Neuronal stem cell (in vitro differentiated cells): ENCODE results near the gene TIPIN. TPM values are rescaled to one million over a fixed set of nuclear protein-coding genes. Genes with fewer than 3 reads are reported as not detected.

ENCODE experiments used
- DNase-seq: peaks from one replicate; pipeline ENCODE4 v3.0.0-alpha.2; 2013; ENCODE audit warnings: low spot score
- H2AFZ ChIP-seq: one replicate; pipeline ENCODE4 v1.6.1; 2013; ENCODE audit warnings: mild to moderate bottlenecking, low read length, inconsistent platforms
- H2AK5ac ChIP-seq: 2 replicates; pipeline ENCODE4 v1.6.1; 2013; ENCODE audit warnings: low read depth, mild to moderate bottlenecking, inconsistent platforms, low read length, moderate library complexity, mixed read lengths
- H2BK120ac ChIP-seq: 2 replicates; pipeline ENCODE4 v1.6.1; 2013; ENCODE audit warnings: low read depth, mild to moderate bottlenecking, inconsistent platforms, low read length, moderate library complexity, mixed read lengths
- H2BK12ac ChIP-seq: one replicate; pipeline ENCODE4 v1.6.1; 2013; ENCODE audit warnings: low read length, inconsistent platforms
- H2BK15ac ChIP-seq: 2 replicates; pipeline ENCODE4 v1.6.1; 2013; ENCODE audit warnings: mild to moderate bottlenecking, low read length, inconsistent platforms, mixed read lengths
- H2BK5ac ChIP-seq: one replicate; pipeline ENCODE4 v1.6.1; 2013; ENCODE audit warnings: inconsistent platforms, mild to moderate bottlenecking, low read length, moderate library complexity
- H3K14ac ChIP-seq: one replicate; pipeline ENCODE4 v1.6.1; 2013; ENCODE audit warnings: low read length, inconsistent platforms
- H3K18ac ChIP-seq: 2 replicates; pipeline ENCODE4 v1.6.1; 2013; ENCODE audit warnings: low read length, inconsistent platforms
- H3K23ac ChIP-seq: 2 replicates; pipeline ENCODE4 v1.6.1; 2013; ENCODE audit warnings: low read depth, mild to moderate bottlenecking, mixed read lengths, low read length, inconsistent platforms; ENCODE audit not compliant: poor library complexity
- H3K27ac ChIP-seq: replicated peaks from 3 replicates; pipeline ENCODE4 v1.5.1; 2013; ENCODE audit warnings: low read length, inconsistent platforms
- H3K27me3 ChIP-seq, 3 experiments: 2 replicates each; pipeline ENCODE4 v1.6.1; 2013; ENCODE audit warnings: low read length in 3 of 3, mild to moderate bottlenecking in 2 of 3, inconsistent platforms in 1 of 3, low read depth in 1 of 3, mixed read lengths in 1 of 3, moderate library complexity in 1 of 3; ENCODE audit not compliant: control insufficient read depth in 3 of 3, insufficient read depth in 3 of 3
- H3K36me3 ChIP-seq, 2 donors: replicated peaks in 1 of 2; 2 replicates each; pipeline ENCODE4 v1.6.1; 2013; ENCODE audit warnings: low read length in 2 of 2; ENCODE audit not compliant: control insufficient read depth in 2 of 2, insufficient read depth in 2 of 2
- H3K4ac ChIP-seq: 2 replicates; pipeline ENCODE4 v1.6.1; 2013; ENCODE audit warnings: inconsistent platforms, mild to moderate bottlenecking, low read length, moderate library complexity
- H3K4me1 ChIP-seq, 2 donors: 1 replicate in 1 of 2; 2 replicates in 1 of 2; pipeline ENCODE4 v1.6.1; 2013; ENCODE audit warnings: low read length in 2 of 2, low read depth in 1 of 2; ENCODE audit not compliant: control insufficient read depth in 2 of 2, insufficient read depth in 1 of 2
- H3K4me2 ChIP-seq: one replicate; pipeline ENCODE4 v1.6.1; 2013; ENCODE audit warnings: mild to moderate bottlenecking, low read length, inconsistent platforms; ENCODE audit not compliant: insufficient read depth, poor library complexity, severe bottlenecking
- H3K4me3 ChIP-seq, 2 donors: 2 replicates each; pipeline ENCODE4 v1.5.1; 2013; ENCODE audit warnings: low read length in 2 of 2, mild to moderate bottlenecking in 2 of 2, inconsistent platforms in 1 of 2, moderate library complexity in 1 of 2
- H3K79me1 ChIP-seq: one replicate; pipeline ENCODE4 v1.6.1; 2013; ENCODE audit warnings: low read depth, mild to moderate bottlenecking, inconsistent platforms, low read length, moderate library complexity
- H3K9ac ChIP-seq: one replicate; pipeline ENCODE4 v1.6.1; 2013; ENCODE audit warnings: mild to moderate bottlenecking, low read depth, low read length, inconsistent platforms; ENCODE audit not compliant: poor library complexity
- H3K9me3 ChIP-seq, 2 donors: replicated peaks in 1 of 2; 2 replicates each; pipeline versions ENCODE3 to v1.6.1; 2013; ENCODE audit warnings: low read length in 2 of 2, mild to moderate bottlenecking in 2 of 2, inconsistent platforms in 1 of 2, low read depth in 1 of 2, mixed read lengths in 1 of 2, moderate library complexity in 1 of 2; ENCODE audit not compliant: control insufficient read depth in 2 of 2, insufficient read depth in 1 of 2
- H4K8ac ChIP-seq: one replicate; pipeline ENCODE4 v1.6.1; 2013; ENCODE audit warnings: low read depth, mild to moderate bottlenecking, inconsistent platforms, low read length, moderate library complexity
- H4K91ac ChIP-seq: one replicate; pipeline ENCODE4 v1.6.1; 2013; ENCODE audit warnings: low read length, low read depth, mild to moderate bottlenecking, inconsistent platforms; ENCODE audit not compliant: poor library complexity
- WGBS, 2 donors: extraction: QIAGEN DNeasy Blood & Tissue Kit; methylation state at CpG; one replicate each; pipeline ENCODE4 v1.1.7; 2013; ENCODE audit warnings: missing lambda C conversion rate in 2 of 2, mixed read lengths in 1 of 2; ENCODE audit not compliant: insufficient read length in 2 of 2, insufficient replicate concordance in 1 of 2; ENCODE audit errors: extremely low coverage in 2 of 2; 5-methylcytosine and 5-hydroxymethylcytosine counted together
- polyA plus RNA-seq, 2 experiments: library from polyadenylated mRNA; stranded (reverse); fragments of 200-250 nt; gene quantifications; one replicate each; pipeline ENCODE4 v1.2.3, GENCODE V29; 2013

TIPIN gene
- polyA plus RNA-seq (2013, experiment 1 of 2) = 14.8 TPM
- polyA plus RNA-seq (2013, experiment 2 of 2) = 13.9 TPM

GRCh38 chr15:66356359-66357236, at the start of gene TIPIN:
Gene TIPIN (minus strand): TSS chr15:66356685. CDS start chr15:66352947, 3,738 bp downstream.
- Histone ChIP-seq H2BK12ac (no peak within 1 kb of the TSS), H4K8ac (no peak within 1 kb of the TSS), H3K9me3 (no peaks in the 10 kb centered on the region), H3K4me3 (peak within 1 kb of the TSS; percentile 86 to 89), H2BK5ac (peak within 1 kb of the TSS; percentile 2), H3K4ac (no peak within 1 kb of the TSS), H3K23ac (peak within 1 kb of the TSS; percentile 96), H3K4me1 (peaks cover 0 to 2% of the 10 kb centered on the region in 2 donors), H3K79me1 (no peaks in the 10 kb centered on the region), H3K27me3 (no peaks in the 10 kb centered on the region), H3K36me3 (peaks cover 0 to 28% of the 10 kb centered on the region in 2 donors), H2BK120ac (no peak within 1 kb of the TSS), H2AK5ac (no peak within 1 kb of the TSS), H3K14ac (peak within 1 kb of the TSS; percentile 95), H3K4me2 (peak within 1 kb of the TSS; percentile 77), H3K27ac (peak within 1 kb of the TSS; percentile 44), H2AFZ (peak within 1 kb of the TSS; percentile 99), H3K9ac (peak within 1 kb of the TSS; percentile 94), H4K91ac (no peak within 1 kb of the TSS), H2BK15ac (no peak within 1 kb of the TSS), H3K18ac (peak within 1 kb of the TSS; percentile 96)
- no CpG with 5 or more reads among the region's 51 CpGs for WGBS, 2 donors
- DNase-seq = peak; percentile 87

- Histone ChIP-seq H3K18ac (no peak overlapping the region), H3K27ac (no peak overlapping the region), H2AFZ (no peak overlapping the region), H2AK5ac (no peak overlapping the region), H3K4me3 (peak overlapping the region in 1 of 2 donors; percentile 6), H3K9me3 (no peaks in the 10 kb centered on the region), H2BK120ac (no peak overlapping the region), H3K4me1 (peaks cover 8 to 34% of the 10 kb centered on the region in 2 donors), H4K8ac (no peak overlapping the region), H3K23ac (no peak overlapping the region), H3K36me3 (peaks cover 0 to 4% of the 10 kb centered on the region in 2 donors), H3K4me2 (no peak overlapping the region), H3K9ac (no peak overlapping the region), H4K91ac (no peak overlapping the region), H2BK5ac (no peak overlapping the region), H3K4ac (no peak overlapping the region), H3K27me3 (no peaks in the 10 kb centered on the region), H3K79me1 (no peaks in the 10 kb centered on the region), H2BK12ac (no peak overlapping the region), H3K14ac (no peak overlapping the region), H2BK15ac (no peak overlapping the region)
- DNase-seq = no peak
- WGBS, 2 donors = no CpG with 5 or more reads among the region's 3 CpGs
Measured at GRCh38 chr15:66405615-66406014, 49.1 kb upstream of the TIPIN start.

- Histone ChIP-seq H3K9me3 (no peaks in the 10 kb centered on the region), H2AK5ac (no peak overlapping the region), H3K27ac (no peak overlapping the region)
Measured at GRCh38 chr15:66405007-66405406, 48.5 kb upstream of the TIPIN start.

GRCh38 chr15:66404532-66404931, 48.0 kb upstream of the TIPIN start:
- H4K91ac ChIP-seq = no peak overlapping the region
- H3K9me3 ChIP-seq = no peaks in the 10 kb centered on the region
- H3K27ac ChIP-seq = no peak overlapping the region
- no peak overlapping the region for H3K4me2 ChIP-seq
- H3K4me1 ChIP-seq = peaks cover 10 to 29% of the 10 kb centered on the region in 2 donors
- no peak for DNase-seq
- H2BK15ac ChIP-seq = no peak overlapping the region
- no peak overlapping the region for H3K9ac ChIP-seq
- peaks cover 0 to 10% of the 10 kb centered on the region in 2 donors for H3K36me3 ChIP-seq
- H3K23ac ChIP-seq = no peak overlapping the region
- H2BK120ac ChIP-seq = no peak overlapping the region
- no peak overlapping the region for H3K18ac ChIP-seq
- H2AFZ ChIP-seq = no peak overlapping the region
- no peak overlapping the region for H2BK12ac ChIP-seq
- no peak overlapping the region for H3K14ac ChIP-seq
- H4K8ac ChIP-seq = no peak overlapping the region
- no peak overlapping the region for H2BK5ac ChIP-seq
- H3K4ac ChIP-seq = no peak overlapping the region
- no peak overlapping the region for H3K4me3 ChIP-seq
- no CpG with 5 or more reads among the region's 7 CpGs for WGBS, 2 donors
- H3K79me1 ChIP-seq = no peaks in the 10 kb centered on the region
- H3K27me3 ChIP-seq = no peaks in the 10 kb centered on the region
- H2AK5ac ChIP-seq = no peak overlapping the region

More at GRCh38 chr15:66405007-66405406, 48.5 kb upstream of the TIPIN start:
- no CpG with 5 or more reads among the region's 2 CpGs for WGBS, 2 donors
- H3K4ac ChIP-seq = no peak overlapping the region
- DNase-seq = no peak
- H2BK5ac ChIP-seq = no peak overlapping the region
- H3K14ac ChIP-seq = no peak overlapping the region
- H3K36me3 ChIP-seq = peaks cover 0 to 8% of the 10 kb centered on the region in 2 donors
- H2AFZ ChIP-seq = no peak overlapping the region
- H3K27me3 ChIP-seq = no peaks in the 10 kb centered on the region
- H3K4me1 ChIP-seq = peaks cover 10 to 32% of the 10 kb centered on the region in 2 donors
- H3K4me3 ChIP-seq = no peak overlapping the region
- no peak overlapping the region for H2BK15ac ChIP-seq
- H2BK120ac ChIP-seq = no peak overlapping the region
- no peaks in the 10 kb centered on the region for H3K79me1 ChIP-seq
- H2BK12ac ChIP-seq = no peak overlapping the region
- no peak overlapping the region for H3K23ac ChIP-seq
- H3K9ac ChIP-seq = no peak overlapping the region
- H3K4me2 ChIP-seq = no peak overlapping the region
- no peak overlapping the region for H4K8ac ChIP-seq
- no peak overlapping the region for H3K18ac ChIP-seq
- no peak overlapping the region for H4K91ac ChIP-seq
